ENCODE results near the gene LIMCH1. TPM values are rescaled to one million over a fixed set of nuclear protein-coding genes. Genes with fewer than 3 reads are reported as not detected.

Gene LIMCH1
- not detected for total RNA-seq

GRCh38 chr4:41538017-41538733, at the start of gene LIMCH1:
TSS of gene LIMCH1 (plus strand) at chr4:41538157. CDS start at chr4:41605996, 67,839 bp downstream.

GRCh38 chr4:41748571-41749475, 210.9 kb downstream of the LIMCH1 start, which contains the start of gene PHOX2B:
TSS of gene PHOX2B (minus strand) at chr4:41748725. CDS start at chr4:41748610, 115 bp downstream.

Other genes with a start within 250 kb of the LIMCH1 start
- not detected for gene PHOX2B, start 210.6 kb downstream of the LIMCH1 start, total RNA-seq

All from activated naive CD4-positive, alpha-beta T cell treated with anti-CD3 and anti-CD28 coated beads, Interleukin-2, amount 10 ng/mL, durations not matched to agents 5 hours and 36 hours (primary cell).